ENCODE results near the gene PLEKHM3. TPM values are rescaled to one million over a fixed set of nuclear protein-coding genes. Genes with fewer than 3 reads are reported as not detected.

Gene PLEKHM3
- total RNA-seq, 1 experiment from 2014 or later = 6.5 TPM

DNA sequence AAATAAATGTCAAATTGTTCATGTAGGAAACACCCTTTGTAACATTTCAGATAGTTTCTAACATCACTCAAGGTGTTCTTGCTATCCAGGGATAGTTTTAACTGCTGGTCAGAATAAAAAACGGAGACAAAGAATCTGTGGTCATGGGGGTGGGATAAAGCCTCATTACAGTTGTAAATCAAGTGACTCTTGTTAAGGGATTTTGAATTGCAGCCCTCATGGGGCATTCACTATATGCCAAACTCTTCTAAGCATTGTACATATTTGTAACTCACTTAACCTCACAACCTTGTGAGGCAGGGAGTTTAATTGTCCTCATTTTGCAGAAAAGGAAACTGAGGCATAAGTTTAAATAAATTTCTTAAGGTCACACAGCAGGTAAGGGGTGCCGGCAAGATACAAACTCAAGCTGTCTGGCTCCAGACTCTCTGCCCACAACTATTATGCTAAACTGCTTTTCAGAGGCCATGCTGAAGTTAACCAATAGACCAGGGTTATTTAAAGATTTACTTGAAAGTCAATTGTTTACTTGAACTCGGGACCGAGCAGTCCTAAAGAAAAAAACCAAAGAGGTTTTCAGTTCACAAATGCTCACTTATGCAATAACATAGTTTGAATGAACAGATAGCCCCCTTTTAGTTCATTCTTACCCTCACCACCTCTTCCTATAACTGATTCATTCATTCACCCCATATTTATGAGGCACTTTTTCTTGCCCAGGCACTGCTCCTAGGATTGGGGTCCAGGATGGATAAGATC is 134.1 kb downstream of the PLEKHM3 start:
- BruUV-seq (replicated peaks) = no TSS peak
- H3K4me3 ChIP-seq (ENCODE audit: low read depth, low read length, poor library complexity, severe bottlenecking) = no peak overlapping the region
- intact Hi-C loops (cut with micrococcal nuclease; ENCODE audit: unreplicated experiment) = no loop called here
- no peaks in the 10 kb centered on the region for H3K9me3 ChIP-seq (ENCODE audit: low read depth, low read length, poor library complexity, severe bottlenecking)
- TF ChIP-seq, protein P1, sequence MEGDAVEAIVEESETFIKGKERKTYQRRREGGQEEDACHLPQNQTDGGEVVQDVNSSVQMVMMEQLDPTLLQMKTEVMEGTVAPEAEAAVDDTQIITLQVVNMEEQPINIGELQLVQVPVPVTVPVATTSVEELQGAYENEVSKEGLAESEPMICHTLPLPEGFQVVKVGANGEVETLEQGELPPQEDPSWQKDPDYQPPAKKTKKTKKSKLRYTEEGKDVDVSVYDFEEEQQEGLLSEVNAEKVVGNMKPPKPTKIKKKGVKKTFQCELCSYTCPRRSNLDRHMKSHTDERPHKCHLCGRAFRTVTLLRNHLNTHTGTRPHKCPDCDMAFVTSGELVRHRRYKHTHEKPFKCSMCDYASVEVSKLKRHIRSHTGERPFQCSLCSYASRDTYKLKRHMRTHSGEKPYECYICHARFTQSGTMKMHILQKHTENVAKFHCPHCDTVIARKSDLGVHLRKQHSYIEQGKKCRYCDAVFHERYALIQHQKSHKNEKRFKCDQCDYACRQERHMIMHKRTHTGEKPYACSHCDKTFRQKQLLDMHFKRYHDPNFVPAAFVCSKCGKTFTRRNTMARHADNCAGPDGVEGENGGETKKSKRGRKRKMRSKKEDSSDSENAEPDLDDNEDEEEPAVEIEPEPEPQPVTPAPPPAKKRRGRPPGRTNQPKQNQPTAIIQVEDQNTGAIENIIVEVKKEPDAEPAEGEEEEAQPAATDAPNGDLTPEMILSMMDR (conservative IDR thresholded peaks at IDR 0.05; ENCODE audit: low read depth, low read length) = no peak
- TF ChIP-seq EZH2 (IDR thresholded peaks at IDR 0.05; ENCODE audit: borderline replicate concordance, low read depth, low read length, poor library complexity, severe bottlenecking) = no peak
- no peaks in the 10 kb centered on the region for H3K4me1 ChIP-seq (ENCODE audit: insufficient read depth, low read length, poor library complexity, severe bottlenecking)
- POLR2A ChIA-PET (ENCODE audit: low non-redundant PET) = no interaction called here
- H3K27ac ChIP-seq (ENCODE audit: low read depth, low read length, poor library complexity, severe bottlenecking) = no peak overlapping the region
- CTCF ChIA-PET = no interaction called here
- DNase-seq (ENCODE audit: low spot score) = no peak
- H3K36me3 ChIP-seq (ENCODE audit: insufficient read depth, low read length, poor library complexity, severe bottlenecking) = no peaks in the 10 kb centered on the region
- H3K27me3 ChIP-seq (replicated peaks; ENCODE audit: insufficient read depth, low read depth, low read length, poor library complexity) = no peaks in the 10 kb centered on the region

DNA sequence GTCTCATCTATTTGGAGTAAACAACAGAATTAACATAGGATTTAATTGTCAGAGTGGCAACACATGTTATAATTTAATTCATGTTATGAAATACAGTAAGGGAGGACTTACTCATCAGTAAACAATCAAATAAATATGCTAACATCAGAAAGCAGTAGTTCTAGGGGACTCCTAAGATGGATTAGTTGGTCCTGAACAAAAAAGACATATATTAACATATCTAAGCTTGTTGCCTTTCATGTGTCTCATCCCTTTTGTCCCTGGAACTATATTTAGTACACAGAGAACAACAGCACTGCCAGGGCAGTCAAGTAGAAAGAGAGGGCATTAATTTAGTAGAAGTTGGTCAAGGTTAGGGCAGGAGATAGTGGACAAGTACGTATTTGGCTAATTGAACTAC is 137.8 kb downstream of the PLEKHM3 start:
- intact Hi-C loops (cut with micrococcal nuclease; ENCODE audit: unreplicated experiment) = no loop called here
- no peak overlapping the region for H3K4me3 ChIP-seq (ENCODE audit: low read depth, low read length, poor library complexity, severe bottlenecking)
- POLR2A ChIA-PET (ENCODE audit: low non-redundant PET) = no interaction called here
- H3K27ac ChIP-seq (ENCODE audit: low read depth, low read length, poor library complexity, severe bottlenecking) = no peak overlapping the region
- CTCF ChIA-PET = no interaction called here
- no TSS peak for BruUV-seq (replicated peaks)
- TF ChIP-seq, protein P1 (conservative IDR thresholded peaks at IDR 0.05; ENCODE audit: low read depth, low read length) = no peak
- TF ChIP-seq EZH2 (IDR thresholded peaks at IDR 0.05; ENCODE audit: borderline replicate concordance, low read depth, low read length, poor library complexity, severe bottlenecking) = no peak
- no peaks in the 10 kb centered on the region for H3K27me3 ChIP-seq (replicated peaks; ENCODE audit: insufficient read depth, low read depth, low read length, poor library complexity)
- no peaks in the 10 kb centered on the region for H3K36me3 ChIP-seq (ENCODE audit: insufficient read depth, low read length, poor library complexity, severe bottlenecking)
- no peaks in the 10 kb centered on the region for H3K4me1 ChIP-seq (ENCODE audit: insufficient read depth, low read length, poor library complexity, severe bottlenecking)
- DNase-seq (ENCODE audit: low spot score) = no peak
- H3K9me3 ChIP-seq (ENCODE audit: low read depth, low read length, poor library complexity, severe bottlenecking) = no peaks in the 10 kb centered on the region

DNA sequence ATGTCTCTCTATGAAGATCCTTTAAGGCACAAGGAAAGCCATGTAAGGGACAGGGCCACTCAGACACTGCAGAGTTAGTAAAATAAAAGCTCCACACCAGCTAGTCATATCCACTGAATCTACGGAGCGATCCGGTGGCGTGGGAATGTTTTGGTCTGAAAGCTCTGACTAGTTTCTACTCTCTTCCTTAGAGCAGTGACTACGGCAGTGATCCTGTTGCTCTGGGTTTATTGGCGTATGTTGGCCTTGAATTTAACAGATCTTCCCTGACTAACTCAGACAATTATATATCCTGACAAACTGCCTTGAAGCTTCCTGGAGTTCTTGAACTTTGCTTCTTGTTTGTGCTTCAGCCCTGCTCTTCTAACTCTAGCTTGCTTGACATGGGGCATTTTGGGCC is 140.3 kb downstream of the PLEKHM3 start:
- Histone ChIP-seq H3K36me3 (ENCODE audit: insufficient read depth, low read length, poor library complexity, severe bottlenecking) (no peaks in the 10 kb centered on the region), H3K4me3 (ENCODE audit: low read depth, low read length, poor library complexity, severe bottlenecking) (no peak overlapping the region), H3K27me3 (replicated peaks; ENCODE audit: insufficient read depth, low read depth, low read length, poor library complexity) (no peaks in the 10 kb centered on the region), H3K4me1 (ENCODE audit: insufficient read depth, low read length, poor library complexity, severe bottlenecking) (no peaks in the 10 kb centered on the region), H3K27ac (ENCODE audit: low read depth, low read length, poor library complexity, severe bottlenecking) (no peak overlapping the region), H3K9me3 (ENCODE audit: low read depth, low read length, poor library complexity, severe bottlenecking) (no peaks in the 10 kb centered on the region)
- ChIA-PET CTCF (no interaction called here), POLR2A (ENCODE audit: low non-redundant PET) (no interaction called here)
- intact Hi-C loops (cut with micrococcal nuclease; ENCODE audit: unreplicated experiment) = no loop called here
- no peak for TF ChIP-seq EZH2 (IDR thresholded peaks at IDR 0.05; ENCODE audit: borderline replicate concordance, low read depth, low read length, poor library complexity, severe bottlenecking)
- TF ChIP-seq, protein P1 (conservative IDR thresholded peaks at IDR 0.05; ENCODE audit: low read depth, low read length) = no peak
- DNase-seq (ENCODE audit: low spot score) = no peak
- BruUV-seq (replicated peaks) = no TSS peak

All from A673 (cell line).